Smooth muscle cell (in vitro differentiated cells): Measurements from ENCODE around the gene ZC3H7B. TPM values are rescaled to one million over a fixed set of nuclear protein-coding genes. Genes with fewer than 3 reads are reported as not detected.

Experiments used
- DNase-seq: peaks from one replicate; lab custom pipeline; 2025; ENCODE audit not compliant: unreplicated experiment; lab: John Stamatoyannopoulos, UW
- H2AFZ ChIP-seq: fragments of 200-600 bp; sonication (generic); 2 replicates; pipeline ENCODE4 v1.6.0; 2016; ENCODE audit warnings: antibody characterized with exemption, low read depth, mild to moderate bottlenecking
- H3F3A ChIP-seq: fragments of 200-600 bp; sonication (generic); 2 replicates; pipeline ENCODE4 v1.6.0; 2017; ENCODE audit warnings: antibody characterized with exemption, low read depth
- H3K27ac ChIP-seq: fragments of 200-600 bp; sonication (generic); 2 replicates; pipeline ENCODE4 v1.5.1; 2016; ENCODE audit warnings: low read depth, mild to moderate bottlenecking
- H3K27me3 ChIP-seq: fragments of 200-600 bp; sonication (generic); 2 replicates; pipeline ENCODE4 v1.6.1; 2016; ENCODE audit warnings: low read depth, mild to moderate bottlenecking
- H3K36me3 ChIP-seq: fragments of 200-600 bp; sonication (generic); 2 replicates; pipeline ENCODE4 v1.5.1; 2016; ENCODE audit warnings: low read depth
- H3K4me1 ChIP-seq: fragments of 200-600 bp; sonication (generic); 2 replicates; pipeline ENCODE4 v1.5.1; 2016; ENCODE audit warnings: low read depth
- H3K4me2 ChIP-seq: fragments of 200-600 bp; sonication (generic); 2 replicates; pipeline ENCODE4 v1.6.0; 2016; ENCODE audit warnings: mild to moderate bottlenecking
- H3K4me3 ChIP-seq: fragments of 200-600 bp; sonication (generic); 2 replicates; pipeline ENCODE4 v1.5.1; 2016; ENCODE audit warnings: mild to moderate bottlenecking
- H3K79me2 ChIP-seq: fragments of 200-600 bp; sonication (generic); 2 replicates; pipeline ENCODE4 v1.6.0; 2016; ENCODE audit warnings: low read depth, mild to moderate bottlenecking
- H3K9ac ChIP-seq: fragments of 200-600 bp; sonication (generic); 2 replicates; pipeline ENCODE4 v1.6.0; 2016; ENCODE audit warnings: low read depth
- H3K9me3 ChIP-seq: fragments of 200-600 bp; sonication (generic); replicated peaks from 2 replicates; pipeline ENCODE4 v1.5.1; 2016; ENCODE audit warnings: low read depth
- H4K20me1 ChIP-seq: fragments of 200-600 bp; sonication (generic); 2 replicates; pipeline ENCODE4 v1.6.0; 2016; ENCODE audit warnings: low read depth
- CTCF ChIP-seq: fragments of 200-600 bp; sonication (generic); IDR thresholded peaks from 2 replicates; pipeline ENCODE4 v1.5.1; 2017; ENCODE audit warnings: borderline replicate concordance, mild to moderate bottlenecking, antibody characterized with exemption; ENCODE audit not compliant: insufficient read depth, poor library complexity, severe bottlenecking
- WGBS: methylation state at CpG from one replicate; pipeline ENCODE4 v1.1.7; 2016; ENCODE audit warnings: low lambda C conversion rate; 5-methylcytosine and 5-hydroxymethylcytosine counted together
- polyA plus RNA-seq: library from polyadenylated mRNA; unstranded; fragments of >200 nt; fragmentation: Nextera tagmentation; extraction: Ambion mirVana; gene quantifications from 2 replicates; pipeline ENCODE4 v1.2.1, GENCODE V29; 2016
- total RNA-seq: library from RNA; depleted of rRNA; stranded (reverse); fragments of >200 nt; gene quantifications from 2 replicates; pipeline ENCODE4 v1.2.3, GENCODE V29; 2014

The ZC3H7B gene
- total and polyA plus RNA-seq, 2 experiments from 2014 or later = 3.7 to 20.6 TPM

GRCh38 chr22:41330169-41330568 lies 28.8 kb downstream of the ZC3H7B start:
- Histone ChIP-seq H3F3A (no peaks in the 10 kb centered on the region), H3K27me3 (no peaks in the 10 kb centered on the region), H3K9me3 (no peaks in the 10 kb centered on the region), H3K27ac (no peak overlapping the region), H3K79me2 (no peaks in the 10 kb centered on the region), H3K4me3 (no peak overlapping the region), H4K20me1 (peaks cover 3% of the 10 kb centered on the region), H2AFZ (no peak overlapping the region), H3K4me1 (no peaks in the 10 kb centered on the region), H3K4me2 (no peak overlapping the region), H3K9ac (no peak overlapping the region), H3K36me3 (peaks cover 8% of the 10 kb centered on the region)
- TF ChIP-seq CTCF = no peak
- DNase-seq = no peak
- WGBS = 98% methylated on average over 7 of the region's 7 CpGs

GRCh38 chr22:41332217-41332939 lies 31.1 kb downstream of the ZC3H7B start:
- DNase-seq = no peak
- H3K9me3 ChIP-seq = no peaks in the 10 kb centered on the region
- no peaks in the 10 kb centered on the region for H3K27me3 ChIP-seq
- WGBS = 95% methylated on average over 15 of the region's 15 CpGs
- no peak overlapping the region for H3K4me2 ChIP-seq
- H3K27ac ChIP-seq = no peak overlapping the region
- no peak overlapping the region for H3K9ac ChIP-seq
- no peak overlapping the region for H3K4me3 ChIP-seq
- H3K36me3 ChIP-seq = peaks cover 8% of the 10 kb centered on the region
- H3K79me2 ChIP-seq = no peaks in the 10 kb centered on the region
- H2AFZ ChIP-seq = no peak overlapping the region
- H4K20me1 ChIP-seq = peaks cover 3% of the 10 kb centered on the region
- H3F3A ChIP-seq = no peaks in the 10 kb centered on the region
- H3K4me1 ChIP-seq = no peaks in the 10 kb centered on the region
- TF ChIP-seq CTCF = no peak

- Histone ChIP-seq H4K20me1 (peaks cover 3% of the 10 kb centered on the region), H3K27me3 (no peaks in the 10 kb centered on the region), H3K79me2 (no peaks in the 10 kb centered on the region), H3K4me2 (no peak overlapping the region), H2AFZ (no peak overlapping the region), H3K36me3 (peaks cover 8% of the 10 kb centered on the region), H3K4me3 (no peak overlapping the region), H3K27ac (no peak overlapping the region), H3K4me1 (no peaks in the 10 kb centered on the region), H3K9ac (no peak overlapping the region), H3F3A (no peaks in the 10 kb centered on the region), H3K9me3 (no peaks in the 10 kb centered on the region)
- DNase-seq = no peak
- 98% methylated on average over 3 of the region's 3 CpGs for WGBS
- TF ChIP-seq CTCF = no peak
These were observed 32.5 kb downstream of the ZC3H7B start for GRCh38 chr22:41333806-41334205.

- Histone ChIP-seq H3F3A (no peaks in the 10 kb centered on the region), H2AFZ (no peak overlapping the region), H3K36me3 (peaks cover 8% of the 10 kb centered on the region)
These were observed 32.9 kb downstream of the ZC3H7B start for GRCh38 chr22:41334215-41334614.

More at GRCh38 chr22:41334215-41334614, 32.9 kb downstream of the ZC3H7B start:
- Histone ChIP-seq H3K79me2 (no peaks in the 10 kb centered on the region), H3K4me2 (no peak overlapping the region), H3K9me3 (no peaks in the 10 kb centered on the region), H3K4me1 (no peaks in the 10 kb centered on the region), H3K4me3 (no peak overlapping the region), H3K27ac (no peak overlapping the region), H3K27me3 (no peaks in the 10 kb centered on the region), H3K9ac (no peak overlapping the region), H4K20me1 (peaks cover 3% of the 10 kb centered on the region)
- TF ChIP-seq CTCF = no peak
- DNase-seq = no peak
- WGBS = 96% methylated on average over 3 of the region's 3 CpGs
